Mesothelial cell of epicardium (in vitro differentiated cells): ENCODE measurements around the gene TTN. TPM values are rescaled to one million over a fixed set of nuclear protein-coding genes. Genes with fewer than 3 reads are reported as not detected.

Experiments
- DNase-seq, 2 experiments: peaks; one replicate each; pipeline ENCODE4 v3.0.0; 2021; ENCODE audit warnings: low spot score in 2 of 2; ENCODE audit not compliant: unreplicated experiment in 2 of 2
- H3K27ac Mint-ChIP-seq: 2 replicates; pipeline ENCODE4 v1.8.0; 2021; ENCODE audit warnings: mixed read lengths
- H3K27me3 Mint-ChIP-seq: 2 replicates; pipeline ENCODE4 v1.8.0; 2021; ENCODE audit warnings: low read depth, mixed read lengths
- H3K36me3 Mint-ChIP-seq: 2 replicates; pipeline ENCODE4 v1.8.0; 2021; ENCODE audit warnings: mixed read lengths
- H3K4me1 Mint-ChIP-seq: 2 replicates; pipeline ENCODE4 v1.8.0; 2021; ENCODE audit warnings: mixed read lengths
- H3K4me3 Mint-ChIP-seq: 2 replicates; pipeline ENCODE4 v1.8.0; 2021; ENCODE audit warnings: mild to moderate bottlenecking, moderate library complexity, mixed read lengths
- H3K9me3 Mint-ChIP-seq: 2 replicates; pipeline ENCODE4 v1.8.0; 2021; ENCODE audit warnings: mixed read lengths
- total RNA-seq: library from RNA; stranded (reverse); gene quantifications from 3 replicates; pipeline ENCODE4 v1.2.1, GENCODE V29; 2021
- TF ChIP-seq, protein P1 (sequence below): fragments of 200-600 bp; sonication (generic); IDR thresholded peaks from one replicate; pipeline ENCODE4 v1.5.0; 2021; ENCODE audit warnings: antibody characterized with exemption; ENCODE audit not compliant: unreplicated experiment

The TTN gene
- 0.84 to 1.2 TPM (median 1.0 TPM) in 3 replicates for total RNA-seq

DNA sequence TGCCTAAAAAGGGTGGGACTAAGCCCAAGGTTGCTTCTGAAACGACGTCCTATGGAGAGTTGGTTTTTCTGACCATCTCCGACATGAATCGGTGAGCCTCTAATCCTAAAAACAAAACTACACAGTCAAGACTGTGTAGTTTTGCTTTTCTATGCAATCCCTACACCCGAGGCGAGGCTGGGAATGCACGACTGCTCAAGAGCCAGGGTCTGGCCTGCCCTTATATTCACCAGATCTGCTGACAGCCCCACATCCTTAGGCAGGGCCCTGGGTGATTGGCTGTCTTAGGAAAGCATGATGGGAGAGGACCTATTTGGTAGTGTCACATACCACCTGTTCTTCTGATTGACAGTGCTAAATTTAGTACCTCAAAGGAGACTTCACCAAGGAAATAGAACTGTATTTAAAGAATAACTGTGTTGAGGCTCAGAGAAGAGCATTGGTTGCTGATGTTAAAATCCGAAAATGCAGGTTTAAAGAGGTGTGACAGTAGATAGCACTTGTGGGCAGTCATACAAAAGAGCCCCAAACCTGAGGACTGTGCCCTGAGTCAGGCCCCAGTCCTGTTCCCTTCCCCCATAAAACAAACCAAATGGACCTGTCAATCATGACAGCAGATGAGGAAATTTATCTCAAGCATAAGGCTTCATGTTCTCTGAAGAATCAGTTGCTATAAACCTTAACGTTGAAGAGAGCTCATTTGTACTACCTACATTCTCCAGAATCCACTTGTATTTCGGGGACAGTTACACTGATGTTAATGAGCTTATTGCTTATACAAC is at the start of gene TTN:
Gene TTN (minus strand): TSS at position 197 of the 782 bp plus-strand sequence. CDS start 2,781 bp downstream, outside the sequence.
- TF ChIP-seq, protein P1, sequence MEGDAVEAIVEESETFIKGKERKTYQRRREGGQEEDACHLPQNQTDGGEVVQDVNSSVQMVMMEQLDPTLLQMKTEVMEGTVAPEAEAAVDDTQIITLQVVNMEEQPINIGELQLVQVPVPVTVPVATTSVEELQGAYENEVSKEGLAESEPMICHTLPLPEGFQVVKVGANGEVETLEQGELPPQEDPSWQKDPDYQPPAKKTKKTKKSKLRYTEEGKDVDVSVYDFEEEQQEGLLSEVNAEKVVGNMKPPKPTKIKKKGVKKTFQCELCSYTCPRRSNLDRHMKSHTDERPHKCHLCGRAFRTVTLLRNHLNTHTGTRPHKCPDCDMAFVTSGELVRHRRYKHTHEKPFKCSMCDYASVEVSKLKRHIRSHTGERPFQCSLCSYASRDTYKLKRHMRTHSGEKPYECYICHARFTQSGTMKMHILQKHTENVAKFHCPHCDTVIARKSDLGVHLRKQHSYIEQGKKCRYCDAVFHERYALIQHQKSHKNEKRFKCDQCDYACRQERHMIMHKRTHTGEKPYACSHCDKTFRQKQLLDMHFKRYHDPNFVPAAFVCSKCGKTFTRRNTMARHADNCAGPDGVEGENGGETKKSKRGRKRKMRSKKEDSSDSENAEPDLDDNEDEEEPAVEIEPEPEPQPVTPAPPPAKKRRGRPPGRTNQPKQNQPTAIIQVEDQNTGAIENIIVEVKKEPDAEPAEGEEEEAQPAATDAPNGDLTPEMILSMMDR: no peak
- H3K9me3 Mint-ChIP-seq: no peaks in the 10 kb centered on the region
- no peak for DNase-seq
- no peak within 1 kb of the TSS for H3K27ac Mint-ChIP-seq
- H3K4me3 Mint-ChIP-seq: no peak within 1 kb of the TSS
- peaks cover 1% of the 10 kb centered on the region for H3K27me3 Mint-ChIP-seq
- no peaks in the 10 kb centered on the region for H3K4me1 Mint-ChIP-seq
- H3K36me3 Mint-ChIP-seq: no peaks in the 10 kb centered on the region

DNA sequence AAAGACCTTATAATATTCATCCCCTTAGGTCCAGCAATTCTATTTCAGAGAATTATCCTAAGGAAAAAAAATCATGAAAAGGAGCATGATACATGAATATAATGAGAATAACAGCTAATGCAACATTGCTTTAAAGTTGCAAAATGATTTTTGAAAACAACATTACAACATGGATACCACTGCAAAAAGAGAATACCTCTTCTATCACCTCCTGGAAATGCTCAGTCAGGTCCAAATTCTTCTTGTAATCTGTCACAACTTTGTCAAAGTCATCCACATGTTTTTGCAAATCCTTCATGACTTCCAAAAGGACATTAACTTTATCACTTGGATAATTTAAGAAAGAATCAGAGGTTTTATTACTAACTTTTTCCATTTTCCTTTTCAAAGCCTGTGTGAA is 47.9 kb upstream of the TTN start:
- DNase-seq: no peak
- H3K4me1 Mint-ChIP-seq: peaks cover 7% of the 10 kb centered on the region
- H3K27ac Mint-ChIP-seq: no peak overlapping the region
- no peaks in the 10 kb centered on the region for H3K36me3 Mint-ChIP-seq
- no peak overlapping the region for H3K4me3 Mint-ChIP-seq
- TF ChIP-seq, protein P1: no peak
- H3K9me3 Mint-ChIP-seq: no peaks in the 10 kb centered on the region
- peaks cover 1% of the 10 kb centered on the region for H3K27me3 Mint-ChIP-seq

DNA sequence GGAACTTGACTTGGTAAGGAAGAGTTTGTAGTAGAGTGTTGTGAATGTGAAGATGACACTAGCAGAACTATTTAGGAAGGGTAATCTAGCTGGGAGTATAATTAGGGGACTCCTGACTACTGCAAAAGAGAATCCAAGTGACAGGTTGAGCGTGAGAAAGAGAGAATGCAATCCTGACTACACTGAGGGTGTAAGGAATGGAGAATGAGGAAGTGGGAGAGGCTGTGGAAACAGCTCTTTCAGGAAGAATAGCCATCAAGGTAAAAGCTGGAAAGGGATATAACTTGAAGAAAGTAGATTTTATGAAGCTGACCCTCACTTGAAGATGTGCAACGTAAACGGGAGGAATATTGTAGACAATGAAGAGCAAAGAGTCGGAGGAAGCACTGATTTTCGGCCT is 41.1 kb upstream of the TTN start:
- no peak for DNase-seq
- H3K27ac Mint-ChIP-seq: no peak overlapping the region
- H3K9me3 Mint-ChIP-seq: peaks cover 9% of the 10 kb centered on the region
- H3K27me3 Mint-ChIP-seq: peaks cover 4% of the 10 kb centered on the region
- TF ChIP-seq, protein P1: no peak
- no peaks in the 10 kb centered on the region for H3K4me1 Mint-ChIP-seq
- H3K4me3 Mint-ChIP-seq: no peak overlapping the region
- no peaks in the 10 kb centered on the region for H3K36me3 Mint-ChIP-seq

DNA sequence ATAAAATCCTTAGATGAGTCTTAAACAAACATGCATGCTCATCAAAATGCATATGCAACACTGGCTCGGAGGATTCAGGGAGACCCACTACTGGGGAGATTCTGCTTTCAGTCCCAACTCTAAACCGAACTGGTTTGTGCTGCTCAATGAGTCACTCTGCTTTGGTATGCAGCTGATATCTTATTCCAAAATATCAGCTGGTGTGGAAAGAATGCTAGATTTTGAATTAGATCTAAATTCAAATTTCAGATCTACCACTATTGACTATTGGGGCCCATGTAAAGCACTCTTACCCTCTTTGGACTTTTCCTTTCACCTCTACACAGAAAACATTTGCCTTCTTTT is 39.2 kb upstream of the TTN start:
- no peak for DNase-seq
- Mint-ChIP-seq H3K9me3 (peaks cover 9% of the 10 kb centered on the region), H3K27ac (no peak overlapping the region), H3K4me1 (no peaks in the 10 kb centered on the region), H3K36me3 (no peaks in the 10 kb centered on the region), H3K4me3 (no peak overlapping the region), H3K27me3 (peaks cover 7% of the 10 kb centered on the region)
- TF ChIP-seq, protein P1: no peak

DNA sequence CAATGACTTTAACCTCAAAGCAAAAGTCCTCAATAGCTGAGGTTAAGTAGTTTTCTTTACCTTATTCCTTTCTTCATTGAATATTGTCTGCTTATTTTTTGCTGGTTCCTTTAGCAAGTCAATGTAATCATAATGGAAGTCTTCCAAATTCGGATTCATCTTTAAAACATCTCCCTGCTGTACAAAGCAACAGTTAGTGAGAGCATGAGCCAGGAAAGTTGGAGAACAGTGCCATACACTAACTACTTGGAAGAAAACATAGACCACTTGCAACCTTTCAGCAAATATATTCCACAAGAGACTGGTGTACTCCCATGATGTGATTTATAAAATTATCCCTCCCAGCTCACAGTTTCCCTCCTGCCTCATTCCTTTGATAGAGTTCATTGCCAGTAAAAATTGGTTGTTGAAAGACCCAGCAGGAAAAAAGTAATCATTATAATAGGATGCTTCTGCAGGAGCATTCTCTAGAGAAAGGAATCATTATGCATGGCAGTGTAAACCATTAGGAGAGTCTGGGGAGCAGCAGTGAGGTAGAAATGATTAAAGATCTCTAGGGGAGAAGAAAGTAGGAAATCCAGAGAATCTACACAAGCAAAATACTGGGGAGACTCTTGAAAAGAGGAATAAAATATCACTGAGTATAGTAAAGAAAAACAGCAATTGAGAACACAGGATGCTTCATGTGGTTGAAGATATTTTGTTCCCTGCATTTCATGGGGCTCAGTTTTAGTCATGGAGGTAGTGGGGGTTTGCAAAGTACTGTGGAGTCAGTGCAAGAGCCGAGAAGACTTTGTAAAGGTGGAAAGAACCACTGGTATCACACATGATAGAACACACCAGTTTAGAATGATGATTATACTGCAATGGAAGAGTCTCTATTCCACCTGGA is 38.6 kb upstream of the TTN start:
- H3K9me3 Mint-ChIP-seq: peaks cover 9% of the 10 kb centered on the region
- no peak overlapping the region for H3K4me3 Mint-ChIP-seq
- TF ChIP-seq, protein P1: no peak
- no peak for DNase-seq
- H3K36me3 Mint-ChIP-seq: no peaks in the 10 kb centered on the region
- H3K27me3 Mint-ChIP-seq: peaks cover 6% of the 10 kb centered on the region
- H3K4me1 Mint-ChIP-seq: no peaks in the 10 kb centered on the region
- H3K27ac Mint-ChIP-seq: no peak overlapping the region
